Measurements from ENCODE around the gene GH1. TPM values are rescaled to one million over a fixed set of nuclear protein-coding genes. Genes with fewer than 3 reads are reported as not detected.

GH1 gene
- total RNA-seq, 1 experiment from 2014 or later, result not detected

DNA sequence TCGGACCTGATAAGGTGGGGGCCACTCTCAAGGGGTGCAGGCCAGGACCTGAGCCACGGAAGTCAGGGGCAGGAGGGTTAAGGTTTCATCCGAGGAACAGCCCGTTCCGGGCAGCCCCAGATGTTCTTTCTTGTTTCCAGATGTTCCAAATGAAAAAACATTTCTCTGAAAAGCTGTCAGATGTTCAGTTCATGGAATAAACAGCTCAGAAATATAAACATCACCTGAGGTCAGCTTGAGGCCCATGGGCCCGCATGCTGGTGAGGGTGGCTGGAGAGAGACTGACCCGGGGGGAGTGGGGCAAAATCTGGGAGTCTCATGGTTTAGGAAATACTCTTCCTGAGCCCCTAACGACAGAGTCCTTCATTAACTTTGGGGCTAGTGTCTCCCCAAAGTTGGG lies 15.0 kb upstream of the GH1 start:
- Histone ChIP-seq H3K79me1 (ENCODE audit: insufficient read depth, low read depth, low read length, poor library complexity, severe bottlenecking) (no peaks in the 10 kb centered on the region), H2BK5ac (ENCODE audit: insufficient read length, low read length) (no peak overlapping the region), H3K4ac (ENCODE audit: low read depth, low read length) (no peak overlapping the region), H3K56ac (ENCODE audit: insufficient read length, low read depth, low read length) (no peak overlapping the region), H3K4me1 (ENCODE audit: insufficient read depth, low read length) (no peaks in the 10 kb centered on the region; the same call in 1 of the 2 replicates), H2AFZ (ENCODE audit: low read length) (no peak overlapping the region), H3K14ac (ENCODE audit: insufficient read depth, low read length) (no peak overlapping the region), H3K9ac (ENCODE audit: extremely low read depth, insufficient read length, low read length) (no peak overlapping the region), H3K4me2 (ENCODE audit: insufficient read depth, insufficient read length, low read length) (no peak overlapping the region), H3K23me2 (ENCODE audit: insufficient read length, low read depth, low read length, poor library complexity, severe bottlenecking) (no peaks in the 10 kb centered on the region), H2BK15ac (ENCODE audit: low read depth, low read length) (no peak overlapping the region), H4K91ac (ENCODE audit: insufficient read length, low read depth, low read length) (no peak overlapping the region), H3K27me3 (ENCODE audit: insufficient read depth, low read length) (no peaks in the 10 kb centered on the region), H2AK5ac (ENCODE audit: insufficient read length, low read length) (no peak overlapping the region), H3T11ph (ENCODE audit: low read length) (no peak overlapping the region), H2BK120ac (ENCODE audit: low read depth, low read length, poor library complexity, severe bottlenecking) (no peak overlapping the region), H3K23ac (ENCODE audit: insufficient read length, low read depth, low read length) (no peak overlapping the region), H3K18ac (ENCODE audit: insufficient read length, low read depth, low read length) (no peak overlapping the region), H2BK20ac (ENCODE audit: low read depth, low read length, poor library complexity, severe bottlenecking) (no peak overlapping the region), H4K8ac (replicated peaks; ENCODE audit: insufficient read length, low read depth, low read length) (no peak overlapping the region), H4K5ac (ENCODE audit: insufficient read length, low read depth, low read length) (no peak overlapping the region), H3K79me2 (ENCODE audit: insufficient read depth, low read length) (no peaks in the 10 kb centered on the region), H3K27ac (ENCODE audit: insufficient read length, low read depth, low read length) (no peak overlapping the region), H2BK12ac (ENCODE audit: insufficient read length, low read depth, low read length) (no peak overlapping the region), H4K20me1 (ENCODE audit: control insufficient read depth, insufficient read depth, insufficient read length) (no peaks in the 10 kb centered on the region), H3K9me3 (ENCODE audit: control insufficient read depth, low read depth, low read length) (no peaks in the 10 kb centered on the region)
- WGBS (ENCODE audit: extremely low coverage, insufficient read length, low lambda C conversion rate), result no CpG with 5 or more reads among the region's 8 CpGs
- H3K4me1 Mint-ChIP-seq, result peaks cover 20 to 32% of the 10 kb centered on the region in 2 experiments
- TF ChIP-seq, protein P1, sequence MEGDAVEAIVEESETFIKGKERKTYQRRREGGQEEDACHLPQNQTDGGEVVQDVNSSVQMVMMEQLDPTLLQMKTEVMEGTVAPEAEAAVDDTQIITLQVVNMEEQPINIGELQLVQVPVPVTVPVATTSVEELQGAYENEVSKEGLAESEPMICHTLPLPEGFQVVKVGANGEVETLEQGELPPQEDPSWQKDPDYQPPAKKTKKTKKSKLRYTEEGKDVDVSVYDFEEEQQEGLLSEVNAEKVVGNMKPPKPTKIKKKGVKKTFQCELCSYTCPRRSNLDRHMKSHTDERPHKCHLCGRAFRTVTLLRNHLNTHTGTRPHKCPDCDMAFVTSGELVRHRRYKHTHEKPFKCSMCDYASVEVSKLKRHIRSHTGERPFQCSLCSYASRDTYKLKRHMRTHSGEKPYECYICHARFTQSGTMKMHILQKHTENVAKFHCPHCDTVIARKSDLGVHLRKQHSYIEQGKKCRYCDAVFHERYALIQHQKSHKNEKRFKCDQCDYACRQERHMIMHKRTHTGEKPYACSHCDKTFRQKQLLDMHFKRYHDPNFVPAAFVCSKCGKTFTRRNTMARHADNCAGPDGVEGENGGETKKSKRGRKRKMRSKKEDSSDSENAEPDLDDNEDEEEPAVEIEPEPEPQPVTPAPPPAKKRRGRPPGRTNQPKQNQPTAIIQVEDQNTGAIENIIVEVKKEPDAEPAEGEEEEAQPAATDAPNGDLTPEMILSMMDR (conservative IDR thresholded peaks at IDR 0.05), result no peak
- no peak overlapping the region for H3K4me3 Mint-ChIP-seq
- no peaks in the 10 kb centered on the region; the same call in none of the 2 replicates for H3K27me3 Mint-ChIP-seq (ENCODE audit: low read depth)
- no peaks in the 10 kb centered on the region for H3K9me3 Mint-ChIP-seq
- DNase-seq, result no peak
- H3K27ac Mint-ChIP-seq, result no peak overlapping the region
- no peaks in the 10 kb centered on the region; a peak in 1 of 7 replicates for H3K36me3 Mint-ChIP-seq (ENCODE audit: insufficient read depth in 1 of 3, low read depth in 3 of 3)
